Right ventricle myocardium inferior (tissue), 1 donor: Measurements from ENCODE around the gene FAM156A. TPM values are rescaled to one million over a fixed set of nuclear protein-coding genes. Genes with fewer than 3 reads are reported as not detected.
"Not testable (repeated sequence)": the region's sequence is repeated elsewhere in the genome, so short reads cannot be mapped to it uniquely, and the experiment has no call there.

ENCODE experiments used
- ATAC-seq: fragments of 200-7000 bp; cut with Tn5 transposase; one replicate; pipeline ENCODE4 v1.9.1; 2020; ENCODE audit warnings: mild to moderate bottlenecking, moderate library complexity
- DNase-seq: peaks from one replicate; pipeline ENCODE4 v3.0.0; 2021; ENCODE audit errors: missing footprints
- intact Hi-C: fragments of 100-400 bp; cut with DNase I; formaldehyde crosslinking; loops from one replicate; pipeline ENCODE4 v1.11.0; 2022
- total RNA-seq: library from RNA; stranded (reverse); fragmentation: NEBNext Ultra II Directional; extraction: Animal tissue kit (Norgen Biotek cat#: 25700); gene quantifications from one replicate; pipeline ENCODE4 v1.2.1, GENCODE V29; 2021
- donor health status: DM: no; HTN: yes; CAD: no; lungs with severe emphysema.

Gene FAM156A
- total RNA-seq, 1 donor from 2014 or later = 7.3 TPM

- ATAC-seq, DNase-seq, intact Hi-C loops: not testable (repeated sequence)
These were observed 16.1 kb upstream of the FAM156A start for GRCh38 chrX:52974336-52974992.

GRCh38 chrX:52967922-52968321 is 9.6 kb upstream of the FAM156A start:
- intact Hi-C loops, ATAC-seq: not testable (repeated sequence)

GRCh38 chrX:52966993-52967738 is 8.8 kb upstream of the FAM156A start:
- DNase-seq, intact Hi-C loops: not testable (repeated sequence)
- peak; percentile 31 for ATAC-seq

More at GRCh38 chrX:52967922-52968321, 9.6 kb upstream of the FAM156A start:
- DNase-seq = not testable (repeated sequence)

GRCh38 chrX:52958961-52959360 is 643 bp upstream of the FAM156A start:
- intact Hi-C loops, DNase-seq, ATAC-seq: not testable (repeated sequence)

GRCh38 chrX:52949884-52950283 is 8.4 kb downstream of the FAM156A start:
- DNase-seq, ATAC-seq, intact Hi-C loops: not testable (repeated sequence)

GRCh38 chrX:52949325-52949724 is 9.0 kb downstream of the FAM156A start:
- ATAC-seq, intact Hi-C loops, DNase-seq: not testable (repeated sequence)

- intact Hi-C loops, DNase-seq, ATAC-seq: not testable (repeated sequence)
These were observed 10.1 kb downstream of the FAM156A start for GRCh38 chrX:52948265-52948664.

- ATAC-seq = not testable (repeated sequence)
These were observed 10.8 kb downstream of the FAM156A start for GRCh38 chrX:52947501-52947900.

GRCh38 chrX:52945838-52946494 is 12.4 kb downstream of the FAM156A start:
- intact Hi-C loops, ATAC-seq, DNase-seq: not testable (repeated sequence)

More at GRCh38 chrX:52947501-52947900, 10.8 kb downstream of the FAM156A start:
- intact Hi-C loops, DNase-seq: not testable (repeated sequence)

- DNase-seq, ATAC-seq, intact Hi-C loops: not testable (repeated sequence)
These were observed 16.6 kb downstream of the FAM156A start for GRCh38 chrX:52941728-52942127.

- DNase-seq, intact Hi-C loops, ATAC-seq: not testable (repeated sequence)
These were observed 17.6 kb downstream of the FAM156A start for GRCh38 chrX:52940704-52941103.

- DNase-seq, intact Hi-C loops: not testable (repeated sequence)
- ATAC-seq = peak; percentile 23
These were observed 22.9 kb downstream of the FAM156A start for GRCh38 chrX:52935470-52935784.

- DNase-seq (peak; percentile 95), ATAC-seq (peak; percentile 99)
- intact Hi-C loops = no loop called here
These were observed 23.4 kb downstream of the FAM156A start for GRCh38 chrX:52934704-52935469.

- no peak for ATAC-seq
- intact Hi-C loops = no loop called here
- no peak for DNase-seq
These were observed 24.2 kb downstream of the FAM156A start for GRCh38 chrX:52933976-52934703.

GRCh38 chrX:52933213-52933612 is 25.1 kb downstream of the FAM156A start:
- no peak for DNase-seq
- intact Hi-C loops = no loop called here
- ATAC-seq = no peak

GRCh38 chrX:52930214-52930613 is 28.1 kb downstream of the FAM156A start:
- DNase-seq, ATAC-seq, intact Hi-C loops: not testable (repeated sequence)

- DNase-seq = peak; percentile 62
- intact Hi-C loops = no loop called here
- ATAC-seq = no peak
These were observed 34.5 kb downstream of the FAM156A start for GRCh38 chrX:52923781-52924241.

GRCh38 chrX:52914704-52915103 is 43.6 kb downstream of the FAM156A start:
- intact Hi-C loops, ATAC-seq, DNase-seq: not testable (repeated sequence)
